GM12878 (cell line): Measurements from ENCODE around the gene TOM1L2. TPM values are rescaled to one million over a fixed set of nuclear protein-coding genes. Genes with fewer than 3 reads are reported as not detected.

Experiments
- ATAC-seq: fragments of 200-7000 bp; cut with Tn5 transposase; 3 replicates; pipeline ENCODE4 v1.9.1; 2020; ENCODE audit warnings: mild to moderate bottlenecking, moderate library complexity
- BruUV-seq: library from RNA; stranded (reverse); fragments of 400-500 nt; replicated peaks from 2 replicates; lab custom pipeline; 2021; lab: Mats Ljungman, UMichigan
- CTCF ChIA-PET: fragments of 300-600 bp; sonication (Branson Sonifier 250); formaldehyde crosslinking; extraction: SDS; loops from one replicate; lab custom pipeline; 2021; ENCODE audit warnings: inconsistent platforms; lab: Yijun Ruan, JAX
- POLR2A ChIA-PET: fragments of 350-600 bp; formaldehyde crosslinking; extraction: SDS; loops from one replicate; lab custom pipeline; 2021; ENCODE audit warnings: inconsistent platforms; lab: Charles Lee
- RAD21 ChIA-PET: fragments of 300-600 bp; sonication (Branson Sonifier 250); formaldehyde crosslinking; loops from one replicate; lab custom pipeline; 2023; ENCODE audit warnings: antibody characterized with exemption; ENCODE audit not compliant: unreplicated experiment; lab: Charles Lee
- SMC1A ChIA-PET: fragments of 300-600 bp; sonication (Branson Sonifier 250); formaldehyde crosslinking; loops from one replicate; lab custom pipeline; 2023; ENCODE audit not compliant: unreplicated experiment, uncharacterized antibody; lab: Charles Lee
- DNase-seq: peaks from one replicate; pipeline ENCODE4 v3.0.0-alpha.2; 2011; ENCODE audit warnings: low read depth, low spot score
- FAIRE-seq: peaks from 3 replicates; lab custom pipeline; 2011; peaks lifted over from hg19 to GRCh38; lab: Jason Lieb, UNC
- H2AFZ ChIP-seq: 2 replicates; pipeline ENCODE4 v1.6.0; 2011; ENCODE audit warnings: low read depth, low read length, control low read depth; ENCODE audit not compliant: control insufficient read depth
- H3K27ac ChIP-seq: 2 replicates; pipeline ENCODE4 v1.5.1; 2011; ENCODE audit warnings: control low read depth; ENCODE audit not compliant: control insufficient read depth, insufficient read depth
- H3K27me3 ChIP-seq, 2 experiments: replicated peaks in 1 of 2; 2 replicates each; pipeline versions ENCODE4 v1.6.0 to v1.6.1; 2011; ENCODE audit warnings: low read length in 1 of 2; ENCODE audit not compliant: control insufficient read depth in 2 of 2, insufficient read depth in 2 of 2
- H3K36me3 ChIP-seq, 2 experiments: 2 replicates each; pipeline ENCODE4 v1.5.1; 2011; ENCODE audit warnings: low read length in 1 of 2; ENCODE audit not compliant: control insufficient read depth in 2 of 2, insufficient read depth in 2 of 2
- H3K4me1 ChIP-seq: 2 replicates; pipeline ENCODE4 v1.6.1; 2011; ENCODE audit warnings: mild to moderate bottlenecking, low read length, moderate library complexity, mixed read lengths; ENCODE audit not compliant: control insufficient read depth, insufficient read depth
- H3K4me2 ChIP-seq: 2 replicates; pipeline ENCODE4 v1.6.0; 2011; ENCODE audit warnings: control low read depth; ENCODE audit not compliant: control insufficient read depth, insufficient read depth
- H3K4me3 ChIP-seq: fragments of 200-600 bp; sonication (generic); 2 replicates; pipeline ENCODE4 v1.5.1; 2016
- H3K79me2 ChIP-seq: 2 replicates; pipeline ENCODE4 v1.6.0; 2011; ENCODE audit warnings: low read length; ENCODE audit not compliant: control insufficient read depth, insufficient read depth
- H3K9ac ChIP-seq: 2 replicates; pipeline ENCODE4 v1.8.0; 2011; ENCODE audit warnings: low read length, control low read depth, mixed read lengths; ENCODE audit not compliant: control insufficient read depth, insufficient read depth
- H3K9me3 ChIP-seq: replicated peaks from 3 replicates; pipeline ENCODE4 v1.5.1; 2011; ENCODE audit warnings: mild to moderate bottlenecking, low read length; ENCODE audit not compliant: control insufficient read depth, insufficient read depth
- H4K20me1 ChIP-seq: 2 replicates; pipeline ENCODE4 v1.6.0; 2011; ENCODE audit not compliant: control insufficient read depth, insufficient read depth
- ASH2L ChIP-seq: fragments of 300-600, 200-600 bp; sonication (generic); IDR thresholded peaks from 2 replicates; pipeline ENCODE4 v1.6.1; 2017; ENCODE audit warnings: low read depth, mild to moderate bottlenecking, borderline replicate concordance
- BMI1 ChIP-seq: fragments of 450-650 bp; IDR thresholded peaks from 2 replicates; pipeline ENCODE4 v1.6.1; 2016; ENCODE audit warnings: mild to moderate bottlenecking, moderate library complexity, borderline replicate concordance
- HDAC6 ChIP-seq: fragments of 200-600 bp; sonication (generic); IDR thresholded peaks from one replicate; pipeline ENCODE4 v1.8.0; 2017; ENCODE audit warnings: antibody characterized with exemption; ENCODE audit not compliant: unreplicated experiment
- LARP7 ChIP-seq: fragments of 450-650 bp; IDR thresholded peaks from 2 replicates; pipeline ENCODE4 v1.6.1; 2017; ENCODE audit warnings: mild to moderate bottlenecking
- MYC ChIP-seq: IDR thresholded peaks from 2 replicates; pipeline ENCODE4 v1.6.1; 2011; ENCODE audit warnings: mild to moderate bottlenecking, low read length, moderate library complexity, inconsistent platforms; ENCODE audit not compliant: insufficient read depth, insufficient replicate concordance, insufficient read length, severe bottlenecking
- PBX3 ChIP-seq: IDR thresholded peaks from 2 replicates; pipeline ENCODE4 v1.6.1; 2011; ENCODE audit warnings: mild to moderate bottlenecking, low read depth, low read length, moderate library complexity; ENCODE audit not compliant: insufficient replicate concordance
- POLR2AphosphoS2 ChIP-seq: IDR thresholded peaks from 2 replicates; pipeline ENCODE4 v1.6.1; 2011; ENCODE audit warnings: low read depth, mild to moderate bottlenecking, low read length, improper control_type of control experiment, moderate library complexity
- RBBP5 ChIP-seq: fragments of 200-600 bp; sonication (generic); conservative IDR thresholded peaks from 2 replicates; pipeline ENCODE4 v1.6.1; 2016
- RELA ChIP-seq: fragments of 450-650 bp; IDR thresholded peaks from 2 replicates; pipeline ENCODE4 v1.8.0; 2014; ENCODE audit warnings: borderline replicate concordance; ENCODE audit not compliant: partially characterized antibody
- SUPT20H ChIP-seq: IDR thresholded peaks from 2 replicates; pipeline ENCODE4 v1.6.1; 2011; ENCODE audit warnings: low read depth, mild to moderate bottlenecking, low read length, moderate library complexity, borderline replicate concordance; ENCODE audit not compliant: control insufficient read depth
- TBL1XR1 ChIP-seq: IDR thresholded peaks from 2 replicates; pipeline ENCODE4 v1.6.1; 2012; ENCODE audit warnings: low read depth, low read length, improper control_type of control experiment
- WGBS: methylation state at CpG from one replicate; pipeline ENCODE4 v1.1.6; 2016; ENCODE audit warnings: low lambda C conversion rate; ENCODE audit not compliant: insufficient replicate concordance, insufficient coverage; ENCODE audit errors: missing lambda C conversion rate; 5-methylcytosine and 5-hydroxymethylcytosine counted together
- in situ Hi-C: fragments of 300-500 bp; cut with MboI; formaldehyde crosslinking; loops from 9 replicates; pipeline ENCODE4 v1.14.3; 2018; ENCODE audit warnings: mixed read lengths
- intact Hi-C: fragments of 100-400 bp; cut with micrococcal nuclease; formaldehyde crosslinking; loops from one replicate; pipeline ENCODE4 v1.14.2; 2022; ENCODE audit not compliant: unreplicated experiment
- polyA plus RNA-seq, 11 experiments: library from polyadenylated mRNA; depleted of rRNA in 4 of 11; unstranded in 6 of 11; stranded (reverse) in 5 of 11; fragments of >200 nt; fragmentation: Nextera tagmentation in 4 of 11; fragmentation: Illumina TruSeq in 1 of 11; extraction: Ambion mirVana in 4 of 11; extraction: Trizol in 1 of 11; gene quantifications; 1 replicate in 1 of 11; 2 replicates in 10 of 11; pipeline versions ENCODE4 v1.2.1 to v1.2.3, GENCODE V29; 2011 to 2016; ENCODE audit warnings: inconsistent platforms in 2 of 11, missing spikeins in 2 of 11, low read depth in 1 of 11
- total RNA-seq, 4 experiments: library from RNA; depleted of rRNA in 3 of 4; stranded (reverse); fragments of >200 nt in 3 of 4; fragmentation: Illumina TruSeq in 1 of 4; extraction: Trizol in 1 of 4; gene quantifications; 2 replicates each; pipeline versions ENCODE4 v1.2.1 to v1.2.3, GENCODE V29; 2013 to 2021
- TF ChIP-seq, protein P1 (sequence below): IDR thresholded peaks from 2 replicates; pipeline ENCODE4 v1.6.1; 2011; ENCODE audit warnings: low read depth, mild to moderate bottlenecking, low read length, moderate library complexity, borderline replicate concordance; ENCODE audit errors: extremely low read depth

The TOM1L2 gene
- total and polyA plus RNA-seq, 10 of the 15 experiments (the other 5 are each of a cell fraction or from before 2014, with no cell fraction given), result 0.19 to 19.2 (median 8.1) TPM

GRCh38 chr17:17795296-17795695, 176.9 kb downstream of the TOM1L2 start:
- 94% methylated on average over 11 of the region's 12 CpGs for WGBS
- DNase-seq (no peak), FAIRE-seq (no peak)
- no peak overlapping the region for H3K4me3 ChIP-seq
- no TSS peak for BruUV-seq
- peaks cover 0 to 44% of the 10 kb centered on the region in 2 experiments for H3K36me3 ChIP-seq
- H3K4me1 ChIP-seq, result peaks cover 3% of the 10 kb centered on the region; the same call in 1 of the 2 replicates
- RAD21 ChIA-PET, result no interaction called here
- CTCF ChIA-PET, result no interaction called here
- intact Hi-C loops, result no loop called here
- H3K9me3 ChIP-seq, result no peaks in the 10 kb centered on the region
- SMC1A ChIA-PET, result no interaction called here
- no peak overlapping the region for H2AFZ ChIP-seq
- TF ChIP-seq RELA (no peak), SUPT20H (no peak), PBX3 (no peak), LARP7 (no peak), ASH2L (no peak), HDAC6 (no peak), BMI1 (no peak), MYC (no peak), TBL1XR1 (no peak), POLR2AphosphoS2 (no peak), RBBP5 (no peak)
- TF ChIP-seq, protein P1, sequence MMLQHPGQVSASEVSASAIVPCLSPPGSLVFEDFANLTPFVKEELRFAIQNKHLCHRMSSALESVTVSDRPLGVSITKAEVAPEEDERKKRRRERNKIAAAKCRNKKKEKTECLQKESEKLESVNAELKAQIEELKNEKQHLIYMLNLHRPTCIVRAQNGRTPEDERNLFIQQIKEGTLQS, result no peak
- TF ChIP-seq, all 136 proteins: peak for 0
- POLR2A ChIA-PET, result no interaction called here
- H3K27me3 ChIP-seq, result no peaks in the 10 kb centered on the region
- ATAC-seq, result no peak
- H4K20me1 ChIP-seq, result no peaks in the 10 kb centered on the region
- H3K79me2 ChIP-seq, result no peaks in the 10 kb centered on the region
- in situ Hi-C loops, result no loop called here
- H3K4me2 ChIP-seq, result no peak overlapping the region
- no peak overlapping the region for H3K27ac ChIP-seq
- no peak overlapping the region for H3K9ac ChIP-seq
